ENCODE data around the gene PRKG1. TPM values are rescaled to one million over a fixed set of nuclear protein-coding genes. Genes with fewer than 3 reads are reported as not detected.
A peak's percentile ranks its signal among the peaks of the same experiment; 100 is the strongest.

Gene PRKG1
- total RNA-seq, 8 experiments from 2014 or later, result 5.6 to 40.7 (median 6.6) TPM

DNA sequence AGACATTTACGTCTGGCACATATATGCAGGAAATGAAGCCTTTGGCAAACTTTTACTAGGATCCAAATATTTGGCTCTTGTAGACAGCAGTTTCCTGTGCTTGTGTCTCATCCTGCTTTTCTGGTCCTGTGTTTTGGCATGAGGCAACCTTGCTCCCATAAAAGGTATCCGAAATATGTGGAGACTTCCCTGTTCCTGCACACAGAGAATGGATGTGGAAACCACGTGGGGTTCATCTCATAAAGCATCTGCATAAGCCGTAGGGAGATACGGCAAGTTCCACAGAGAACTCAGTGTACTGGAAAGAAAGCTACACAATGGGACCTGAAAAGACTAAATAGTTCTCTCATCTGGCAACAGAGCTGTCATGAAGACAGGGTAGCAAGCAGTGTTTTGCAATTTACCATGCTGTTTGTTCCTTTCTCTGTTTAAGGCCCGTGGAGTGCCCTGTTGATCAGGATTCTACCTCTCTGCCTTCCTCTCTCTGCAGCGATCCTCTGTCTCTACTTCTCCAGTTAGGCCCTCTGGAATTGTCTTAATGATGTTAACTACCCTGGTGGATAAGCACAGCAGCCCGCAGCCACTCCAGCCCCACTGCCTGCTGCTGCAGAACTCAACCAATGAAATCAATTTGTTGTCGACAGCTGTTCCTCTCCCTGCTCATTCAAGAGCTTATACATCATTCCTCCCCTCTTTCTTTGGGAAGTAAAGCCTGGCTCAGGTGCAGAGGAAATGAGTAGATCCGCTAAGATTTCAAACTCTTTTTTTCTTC lies 331.5 kb downstream of the PRKG1 start:
- H3K27ac ChIP-seq, result no peak overlapping the region
- ATAC-seq (replicated peaks in 6 of 8), result peak in 4 of 8 experiments; percentile 12 to 60 (median 44)
- in situ Hi-C loops (cut with MboI; ENCODE audit: low pct_unique_long_range_greater_than_20kb in 2 of 9, low sequenced_read_pairs in 9 of 9, unreplicated experiment in 9 of 9), result loop anchor here in 1 of 9 experiments (25.0 kb wide), 1 partner anchor 343 kb away; the partner anchor contains the start of gene PRKG1

DNA sequence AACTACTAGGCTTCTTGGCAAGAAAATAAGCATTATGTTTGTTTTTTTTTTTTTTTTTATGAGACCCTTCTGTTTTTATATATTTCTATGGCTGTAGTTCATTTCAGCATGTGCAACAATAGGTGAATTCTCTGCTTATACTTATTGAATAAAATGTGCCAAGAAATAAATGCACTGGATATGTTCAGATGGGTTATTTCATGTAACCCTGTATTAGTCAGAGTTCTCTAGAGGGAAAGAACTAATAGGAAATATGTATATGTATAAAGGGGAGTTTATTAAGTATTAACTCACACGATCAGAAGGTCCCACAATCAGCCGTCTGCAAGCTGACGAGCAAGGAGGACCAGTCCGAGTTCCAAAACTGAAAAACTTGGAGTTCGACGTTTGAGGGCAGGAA lies 332.3 kb downstream of the PRKG1 start:
- in situ Hi-C loops (cut with MboI; ENCODE audit: low pct_unique_long_range_greater_than_20kb in 2 of 9, low sequenced_read_pairs in 9 of 9, unreplicated experiment in 9 of 9), result loop anchor here in 1 of 9 experiments (25.0 kb wide), 1 partner anchor 344 kb away; the partner anchor contains the start of gene PRKG1
- Histone ChIP-seq H3K27ac (no peak overlapping the region), H3K4me3 (no peak overlapping the region), H3K4me1 (replicated peaks in 1 of 2) (peaks cover 0 to 4% of the 10 kb centered on the region in 2 donors)
- no peak for ATAC-seq (replicated peaks in 6 of 8)
- WGBS, 10 experiments, result 80 to 100% (median 99%) methylated on average over 1 to 6 of the region's 6 CpGs; no CpG with 5 or more reads in 4 of the 10 experiments

More for the DNA sequence above, 331.5 kb downstream of the PRKG1 start:
- WGBS, 10 experiments, result 45 to 90% (median 64%) methylated on average over 2 to 10 of the region's 10 CpGs
- Histone ChIP-seq H3K4me3 (no peak overlapping the region), H3K4me1 (replicated peaks in 1 of 2) (peaks cover 0 to 4% of the 10 kb centered on the region in 2 donors)

DNA sequence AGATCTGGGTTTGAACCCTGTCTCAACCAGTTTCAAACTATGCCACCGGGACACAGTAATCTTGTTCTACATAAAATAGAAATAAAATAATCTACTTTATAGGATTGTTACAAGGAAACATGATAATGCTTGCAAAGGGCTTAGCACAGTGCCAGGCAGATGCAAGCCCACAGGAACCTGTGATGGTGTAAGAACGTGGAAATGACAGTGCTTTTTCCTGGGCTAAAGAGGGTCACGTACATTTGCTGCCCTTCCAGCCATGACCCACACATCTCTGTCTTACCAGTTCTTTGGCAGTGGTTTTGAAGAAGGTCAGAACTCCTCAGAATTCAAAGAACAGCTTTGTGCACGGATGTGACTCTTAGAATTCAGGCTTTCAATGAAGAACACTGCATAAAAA lies 342.2 kb downstream of the PRKG1 start:
- Histone ChIP-seq H3K27ac (no peak overlapping the region), H3K4me1 (replicated peaks in 1 of 2) (peaks cover 0 to 2% of the 10 kb centered on the region in 2 donors), H3K4me3 (no peak overlapping the region)
- ATAC-seq (replicated peaks in 6 of 8), result no peak
- in situ Hi-C loops (cut with MboI; ENCODE audit: low pct_unique_long_range_greater_than_20kb in 2 of 9, low sequenced_read_pairs in 9 of 9, unreplicated experiment in 9 of 9), result loop anchor here in 1 of 9 experiments (25.0 kb wide), 1 partner anchor 354 kb away; the partner anchor contains the start of gene PRKG1
- 80 to 100% (median 93%) methylated on average over 1 to 4 of the region's 4 CpGs for WGBS, 10 experiments

DNA sequence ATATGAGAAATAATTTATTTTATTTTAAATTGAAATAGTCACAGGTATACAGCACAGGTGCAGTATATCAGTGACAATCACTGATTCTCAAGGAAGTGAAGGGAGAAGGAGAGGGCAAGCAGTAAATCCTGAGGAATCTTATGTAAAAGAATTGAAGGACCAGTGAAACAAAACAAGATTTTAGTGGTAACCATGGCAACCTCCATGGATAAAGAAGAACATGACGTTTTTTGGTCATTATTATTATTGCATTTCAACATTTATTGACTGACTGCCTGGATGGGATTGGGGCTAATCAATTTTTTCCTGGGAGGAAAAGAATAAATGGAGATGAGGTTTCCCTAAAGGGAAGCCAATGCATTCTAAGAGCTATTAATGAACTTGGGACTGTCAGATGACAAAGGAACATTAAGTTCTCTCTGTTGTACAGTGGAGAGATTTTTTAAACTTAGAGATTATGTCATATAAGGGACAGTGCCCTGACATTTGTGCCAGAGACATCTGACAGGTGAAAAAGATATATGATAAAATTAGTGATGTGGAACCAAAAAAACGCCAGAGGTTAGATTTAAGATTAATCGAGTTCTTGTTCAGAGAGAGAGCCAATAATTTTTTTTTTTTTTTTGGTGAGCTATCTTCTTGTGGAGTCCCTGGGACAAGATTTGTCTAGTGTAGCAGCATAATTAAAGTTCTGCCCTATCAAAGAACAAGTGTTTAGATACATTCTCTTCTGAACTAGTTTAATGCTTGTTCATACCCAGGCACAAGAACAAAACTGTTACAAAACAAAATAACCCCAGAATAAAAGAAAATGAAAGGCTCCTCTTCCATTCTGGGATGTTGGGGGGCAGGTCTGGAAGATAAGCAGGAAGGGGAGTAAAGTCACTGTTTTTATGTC lies 345.2 kb downstream of the PRKG1 start:
- H3K4me3 ChIP-seq, result no peak overlapping the region
- H3K4me1 ChIP-seq (replicated peaks in 1 of 2), result peaks cover 2 to 6% of the 10 kb centered on the region in 2 donors
- ATAC-seq (replicated peaks in 6 of 8), result no peak
- no peak overlapping the region for H3K27ac ChIP-seq
- in situ Hi-C loops (cut with MboI; ENCODE audit: low pct_unique_long_range_greater_than_20kb in 2 of 9, low sequenced_read_pairs in 9 of 9, unreplicated experiment in 9 of 9), result loop anchor here in 3 of 9 experiments (10.0 to 25.0 kb wide), 3 partner anchors 345 to 357 kb away; partner anchors contain the start of gene PRKG1 (in 2 of the 3)
- 5 to 95% (median 78%) methylated on average over 1 to 3 of the region's 3 CpGs for WGBS, 10 experiments

DNA sequence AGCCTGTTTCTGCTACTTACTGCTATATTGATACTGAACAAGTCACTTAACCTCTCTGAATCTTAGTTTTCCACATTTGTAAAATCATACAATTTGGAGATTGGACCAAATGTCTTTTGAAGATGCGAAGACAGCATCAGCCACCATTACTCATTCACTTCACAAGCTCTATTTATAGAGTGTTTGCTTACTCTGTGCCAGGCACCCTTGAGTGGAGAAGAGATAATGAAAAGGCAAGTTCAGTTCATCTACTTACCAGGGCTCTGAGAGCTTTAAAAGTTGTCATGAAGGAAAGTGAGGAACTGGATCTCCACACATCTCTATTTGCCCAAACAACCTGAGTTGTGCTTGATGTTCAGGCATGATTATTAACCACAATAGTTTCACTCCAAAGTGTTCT lies 347.6 kb downstream of the PRKG1 start:
- no peak for ATAC-seq (replicated peaks in 6 of 8)
- peaks cover 7 to 18% of the 10 kb centered on the region in 2 donors for H3K4me1 ChIP-seq (replicated peaks in 1 of 2)
- WGBS, 10 experiments, result 100% methylated on average over 1 of the region's 1 CpG; no CpG with 5 or more reads in 5 of the 10 experiments
- H3K4me3 ChIP-seq, result no peak overlapping the region
- no peak overlapping the region for H3K27ac ChIP-seq
- in situ Hi-C loops (cut with MboI; ENCODE audit: low pct_unique_long_range_greater_than_20kb in 2 of 9, low sequenced_read_pairs in 9 of 9, unreplicated experiment in 9 of 9), result loop anchor here in 3 of 9 experiments (10.0 to 25.0 kb wide), 3 partner anchors 347 to 360 kb away; partner anchors contain the start of gene PRKG1 (in 2 of the 3)

DNA sequence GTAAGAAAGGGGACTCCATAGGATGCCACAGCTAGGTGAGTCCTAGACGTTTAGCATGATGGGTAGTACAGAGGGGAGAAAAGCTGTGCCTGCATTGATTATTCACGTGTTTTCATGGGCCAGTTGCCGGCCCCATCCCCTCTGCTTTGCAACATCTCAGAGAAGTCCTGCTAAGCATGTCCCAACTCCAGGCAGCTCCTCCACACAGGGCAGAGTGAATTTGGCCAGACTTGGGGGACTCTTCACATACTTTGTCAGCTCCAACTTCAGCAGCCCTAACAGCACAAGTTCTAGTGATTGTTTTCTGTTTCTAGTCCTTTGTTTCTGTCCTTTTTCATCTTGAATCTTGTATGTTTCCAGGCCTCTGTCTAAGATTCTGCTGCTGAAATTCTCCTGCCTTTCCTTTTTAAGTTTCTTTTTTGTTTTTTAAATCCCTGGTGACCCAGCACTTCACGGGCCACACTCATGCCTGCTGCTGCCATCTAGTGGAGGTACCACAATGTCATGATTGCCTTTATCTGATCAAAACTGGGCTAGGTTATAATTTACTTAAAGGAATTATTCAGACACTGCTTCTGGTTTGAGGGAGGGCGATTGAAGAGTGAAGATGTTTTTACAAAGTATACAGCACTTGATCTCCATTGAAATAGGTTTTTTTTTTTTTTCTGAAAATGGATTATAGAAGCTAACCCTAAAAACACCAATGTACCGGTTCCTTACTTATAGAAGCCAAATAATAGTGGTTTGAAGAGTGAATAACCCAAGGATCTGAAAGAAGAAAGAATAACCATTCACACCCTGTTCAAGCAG lies 348.2 kb downstream of the PRKG1 start:
- 17 to 61% (median 47%) methylated on average over 1 to 5 of the region's 6 CpGs for WGBS, 10 experiments
- peak in 4 of 8 experiments; percentile 59 to 92 (median 84) for ATAC-seq (replicated peaks in 6 of 8)
- no peak overlapping the region for H3K27ac ChIP-seq
- in situ Hi-C loops (cut with MboI; ENCODE audit: low pct_unique_long_range_greater_than_20kb in 2 of 9, low sequenced_read_pairs in 9 of 9, unreplicated experiment in 9 of 9), result loop anchor here in 3 of 9 experiments (10.0 to 25.0 kb wide), 3 partner anchors 348 to 360 kb away; partner anchors contain the start of gene PRKG1 (in 2 of the 3)
- H3K4me1 ChIP-seq (replicated peaks in 1 of 2), result peaks cover 7 to 18% of the 10 kb centered on the region in 2 donors
- H3K4me3 ChIP-seq, result no peak overlapping the region

DNA sequence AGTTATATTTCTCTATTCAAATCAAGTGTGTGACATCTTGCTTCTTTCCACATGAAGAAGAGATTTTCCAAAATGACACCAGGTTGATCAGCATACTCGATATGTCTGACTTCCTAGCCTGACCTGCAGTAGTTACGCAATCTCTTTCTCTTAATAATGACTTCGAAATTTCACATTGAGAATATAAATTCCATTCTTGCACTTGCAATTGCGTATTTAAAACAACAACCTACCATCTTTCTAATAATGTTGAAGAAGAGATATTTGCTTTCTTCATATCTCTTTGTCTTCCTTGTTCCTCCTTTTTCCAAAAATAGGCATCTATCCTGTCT lies 348.8 kb downstream of the PRKG1 start:
- H3K4me3 ChIP-seq, result no peak overlapping the region
- ATAC-seq (replicated peaks in 6 of 8), result no peak
- peaks cover 7 to 18% of the 10 kb centered on the region in 2 donors for H3K4me1 ChIP-seq (replicated peaks in 1 of 2)
- H3K27ac ChIP-seq, result no peak overlapping the region
- WGBS, 10 experiments, result 55 to 84% (median 76%) methylated on average over 2 to 4 of the region's 4 CpGs
- in situ Hi-C loops (cut with MboI; ENCODE audit: low pct_unique_long_range_greater_than_20kb in 2 of 9, low sequenced_read_pairs in 9 of 9, unreplicated experiment in 9 of 9), result loop anchor here in 3 of 9 experiments (10.0 to 25.0 kb wide), 3 partner anchors 348 to 361 kb away; partner anchors contain the start of gene PRKG1 (in 2 of the 3)

DNA sequence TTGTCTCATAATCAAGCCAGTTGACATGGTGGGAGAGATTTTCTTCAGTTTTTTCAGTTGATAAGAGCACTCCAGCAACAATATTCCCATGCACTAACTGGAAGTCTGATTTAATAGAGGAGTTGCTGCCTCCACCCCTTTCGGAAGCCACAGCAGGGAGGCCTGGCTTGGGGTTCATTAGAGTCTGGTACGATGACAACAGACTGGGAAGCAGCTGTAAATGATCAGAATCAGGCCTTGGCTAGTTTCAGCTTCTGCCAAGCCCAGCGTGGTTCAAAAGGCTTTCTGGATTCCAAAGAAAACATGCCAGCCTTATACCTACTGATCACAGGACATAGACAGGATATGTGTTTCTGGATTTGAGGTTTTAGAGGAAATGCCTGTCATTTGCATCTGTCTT lies 351.1 kb downstream of the PRKG1 start:
- WGBS, 10 experiments, result 0 to 100% (median 27%) methylated on average over 1 to 3 of the region's 3 CpGs; no CpG with 5 or more reads in 3 of the 10 experiments
- ATAC-seq (replicated peaks in 6 of 8), result peak in 7 of 8 experiments; percentile 31 to 84 (median 58)

DNA sequence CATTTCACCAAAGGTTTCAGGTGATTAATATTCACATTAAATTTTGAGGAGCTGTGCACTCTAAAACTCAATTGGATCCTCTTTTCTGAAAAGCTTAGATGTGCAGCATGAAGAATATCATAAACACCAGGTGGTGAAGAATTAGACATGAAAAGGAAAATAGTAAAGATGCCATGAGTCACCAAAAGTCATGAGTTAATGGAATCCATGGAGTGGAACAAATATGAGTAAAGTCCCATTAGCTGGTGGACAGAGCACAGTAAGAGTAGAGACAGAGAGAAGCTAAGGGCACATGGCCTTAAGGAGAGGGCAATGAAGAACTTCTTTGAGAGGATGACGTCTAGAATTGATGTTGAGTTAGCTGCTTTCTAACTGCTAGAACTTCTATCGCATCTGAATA lies 353.5 kb downstream of the PRKG1 start:
- 63 to 100% (median 85%) methylated on average over 1 to 2 of the region's 2 CpGs; no CpG with 5 or more reads in 1 of the 10 experiments for WGBS, 10 experiments
- ATAC-seq (replicated peaks in 6 of 8), result no peak
- in situ Hi-C loops (cut with MboI; ENCODE audit: low pct_unique_long_range_greater_than_20kb in 2 of 9, low sequenced_read_pairs in 9 of 9, unreplicated experiment in 9 of 9), result loop anchor here in 2 of 9 experiments (10.0 to 25.0 kb wide), 3 partner anchors 353 to 535 kb away; partner anchors contain the start of gene PRKG1 (in 1 of the 2)
- H3K27ac ChIP-seq, result no peak overlapping the region
- H3K4me3 ChIP-seq, result no peak overlapping the region
- peaks cover 5 to 14% of the 10 kb centered on the region in 2 donors for H3K4me1 ChIP-seq (replicated peaks in 1 of 2)

More for the DNA sequence above, 351.1 kb downstream of the PRKG1 start:
- in situ Hi-C loops (cut with MboI; ENCODE audit: low pct_unique_long_range_greater_than_20kb in 2 of 9, low sequenced_read_pairs in 9 of 9, unreplicated experiment in 9 of 9), result loop anchor here in 2 of 9 experiments (10.0 to 25.0 kb wide), 3 partner anchors 351 to 537 kb away; partner anchors contain the start of gene PRKG1 (in 1 of the 2)
- Histone ChIP-seq H3K4me3 (no peak overlapping the region), H3K4me1 (replicated peaks in 1 of 2) (peaks cover 5 to 18% of the 10 kb centered on the region in 2 donors), H3K27ac (peak overlapping the region in 1 of 2 donors; percentile 43)

DNA sequence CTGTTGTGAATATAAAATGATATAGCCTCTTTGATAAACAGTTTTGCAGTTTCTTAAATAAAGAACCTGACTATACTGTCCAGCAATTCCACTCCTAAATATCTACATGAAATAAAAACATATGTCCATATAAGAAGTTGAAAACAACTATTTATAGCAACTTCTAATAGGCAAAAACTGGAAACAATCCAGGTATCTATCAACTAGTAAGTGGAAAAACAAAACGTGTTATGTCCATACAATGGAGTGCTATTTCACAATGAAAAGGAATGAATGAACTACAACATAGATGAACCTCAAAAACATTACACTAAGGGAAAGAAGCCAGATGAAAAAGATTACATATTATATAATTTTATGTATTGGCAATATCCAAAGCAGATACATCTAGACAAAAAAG lies 356.2 kb downstream of the PRKG1 start:
- H3K4me1 ChIP-seq (replicated peaks in 1 of 2), result peaks cover 2 to 3% of the 10 kb centered on the region in 2 donors
- no peak overlapping the region for H3K27ac ChIP-seq
- 0 to 100% (median 87%) methylated on average over 1 of the region's 1 CpG; no CpG with 5 or more reads in 2 of the 10 experiments for WGBS, 10 experiments
- in situ Hi-C loops (cut with MboI; ENCODE audit: low pct_unique_long_range_greater_than_20kb in 2 of 9, low sequenced_read_pairs in 9 of 9, unreplicated experiment in 9 of 9), result loop anchor here in 1 of 9 experiments (25.0 kb wide), 1 partner anchor 532 kb away; no protein-coding TSS in a partner anchor
- no peak overlapping the region for H3K4me3 ChIP-seq
- ATAC-seq (replicated peaks in 6 of 8), result no peak

DNA sequence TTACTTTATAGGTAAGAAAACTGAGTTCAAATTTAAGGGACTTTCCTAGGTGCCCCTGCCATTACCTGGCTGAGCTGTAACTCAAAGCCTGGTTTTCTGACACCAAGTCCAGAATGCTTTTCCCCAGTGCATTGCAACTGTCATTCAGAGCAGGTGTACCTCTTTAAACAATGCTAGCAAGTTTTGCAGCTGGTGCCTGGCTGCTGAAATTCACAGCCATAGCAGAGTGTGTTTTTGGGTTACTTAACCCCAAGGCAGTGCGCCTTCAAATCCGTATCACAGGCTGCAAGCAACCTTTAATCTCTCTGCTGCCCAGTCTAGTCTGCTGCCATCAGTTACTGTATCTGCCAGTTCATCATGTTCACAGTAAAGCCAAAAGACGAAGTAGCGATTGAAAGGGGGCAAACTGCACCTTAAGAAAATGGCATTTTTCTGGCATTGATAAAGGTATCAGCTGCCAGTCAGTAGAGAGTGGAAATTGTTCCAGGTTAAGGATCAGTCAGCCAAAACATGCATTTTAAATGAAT lies 359.7 kb downstream of the PRKG1 start:
- ATAC-seq (replicated peaks in 6 of 8), result no peak
- Histone ChIP-seq H3K27ac (no peak overlapping the region), H3K4me1 (replicated peaks in 1 of 2) (peaks cover 0 to 4% of the 10 kb centered on the region in 2 donors), H3K4me3 (no peak overlapping the region)
- in situ Hi-C loops (cut with MboI; ENCODE audit: low pct_unique_long_range_greater_than_20kb in 2 of 9, low sequenced_read_pairs in 9 of 9, unreplicated experiment in 9 of 9), result loop anchor here in 1 of 9 experiments (25.0 kb wide), 1 partner anchor 528 kb away; no protein-coding TSS in a partner anchor
- WGBS, 10 experiments, result 80 to 100% (median 97%) methylated on average over 1 to 4 of the region's 4 CpGs; no CpG with 5 or more reads in 4 of the 10 experiments
